ENCODE measurements around the gene C10orf90. TPM values are rescaled to one million over a fixed set of nuclear protein-coding genes. Genes with fewer than 3 reads are reported as not detected.

The C10orf90 gene
- total RNA-seq, 1 experiment from 2014 or later: not detected

DNA sequence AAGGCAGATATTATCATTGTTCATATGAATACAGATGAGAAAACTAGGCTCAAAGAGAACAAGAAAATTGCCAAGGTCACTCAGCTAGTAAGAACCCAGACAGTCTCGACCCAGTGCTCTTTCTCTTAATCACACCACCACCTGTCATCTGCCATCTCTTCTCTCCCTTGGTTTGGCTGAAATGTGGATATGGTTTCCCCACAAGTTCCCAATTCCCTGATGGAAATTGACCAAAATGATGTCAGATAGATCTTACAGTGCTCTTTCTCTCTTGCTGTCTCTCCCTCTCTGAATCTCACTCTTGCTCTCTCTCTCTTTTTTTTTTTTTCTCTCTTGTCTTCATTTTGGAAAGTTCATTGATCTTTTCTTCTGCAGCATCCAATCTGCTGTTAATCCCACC is 9.1 kb downstream of the C10orf90 start:
- H3K4me3 Mint-ChIP-seq: no peak overlapping the region
- H3K4me2 ChIP-seq (ENCODE audit: insufficient read depth, insufficient read length, low read length): no peak overlapping the region
- DNase-seq: no peak
- H3K4ac ChIP-seq (ENCODE audit: low read depth, low read length): no peak overlapping the region
- no peak overlapping the region for H3K56ac ChIP-seq (ENCODE audit: insufficient read length, low read depth, low read length)
- H4K20me1 ChIP-seq (ENCODE audit: control insufficient read depth, insufficient read depth, insufficient read length): no peaks in the 10 kb centered on the region
- H3K23ac ChIP-seq (ENCODE audit: insufficient read length, low read depth, low read length): no peak overlapping the region
- no peaks in the 10 kb centered on the region for H3K79me2 ChIP-seq (ENCODE audit: insufficient read depth, low read length)
- no peaks in the 10 kb centered on the region for H3K4me1 Mint-ChIP-seq
- H2BK15ac ChIP-seq (ENCODE audit: low read depth, low read length): no peak overlapping the region
- no peaks in the 10 kb centered on the region for H3K27me3 ChIP-seq (ENCODE audit: insufficient read depth, low read length)
- no peak overlapping the region for H3K18ac ChIP-seq (ENCODE audit: insufficient read length, low read depth, low read length)
- no peak overlapping the region for H3T11ph ChIP-seq (ENCODE audit: low read length)
- no peaks in the 10 kb centered on the region for H3K9me3 ChIP-seq (ENCODE audit: control insufficient read depth, low read depth, low read length)
- no peaks in the 10 kb centered on the region for H3K9me3 Mint-ChIP-seq
- H3K23me2 ChIP-seq (ENCODE audit: insufficient read length, low read depth, low read length, poor library complexity, severe bottlenecking): no peaks in the 10 kb centered on the region
- no peak overlapping the region for H4K5ac ChIP-seq (ENCODE audit: insufficient read length, low read depth, low read length)
- WGBS (ENCODE audit: extremely low coverage, insufficient read length, low lambda C conversion rate): no CpG with 5 or more reads among the region's 1 CpG
- no peak overlapping the region for H2AK5ac ChIP-seq (ENCODE audit: insufficient read length, low read length)
- H3K27ac Mint-ChIP-seq: no peak overlapping the region
- TF ChIP-seq, protein P1, sequence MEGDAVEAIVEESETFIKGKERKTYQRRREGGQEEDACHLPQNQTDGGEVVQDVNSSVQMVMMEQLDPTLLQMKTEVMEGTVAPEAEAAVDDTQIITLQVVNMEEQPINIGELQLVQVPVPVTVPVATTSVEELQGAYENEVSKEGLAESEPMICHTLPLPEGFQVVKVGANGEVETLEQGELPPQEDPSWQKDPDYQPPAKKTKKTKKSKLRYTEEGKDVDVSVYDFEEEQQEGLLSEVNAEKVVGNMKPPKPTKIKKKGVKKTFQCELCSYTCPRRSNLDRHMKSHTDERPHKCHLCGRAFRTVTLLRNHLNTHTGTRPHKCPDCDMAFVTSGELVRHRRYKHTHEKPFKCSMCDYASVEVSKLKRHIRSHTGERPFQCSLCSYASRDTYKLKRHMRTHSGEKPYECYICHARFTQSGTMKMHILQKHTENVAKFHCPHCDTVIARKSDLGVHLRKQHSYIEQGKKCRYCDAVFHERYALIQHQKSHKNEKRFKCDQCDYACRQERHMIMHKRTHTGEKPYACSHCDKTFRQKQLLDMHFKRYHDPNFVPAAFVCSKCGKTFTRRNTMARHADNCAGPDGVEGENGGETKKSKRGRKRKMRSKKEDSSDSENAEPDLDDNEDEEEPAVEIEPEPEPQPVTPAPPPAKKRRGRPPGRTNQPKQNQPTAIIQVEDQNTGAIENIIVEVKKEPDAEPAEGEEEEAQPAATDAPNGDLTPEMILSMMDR (conservative IDR thresholded peaks at IDR 0.05): no peak
- H2BK5ac ChIP-seq (ENCODE audit: insufficient read length, low read length): no peak overlapping the region
- peaks cover 4% of the 10 kb centered on the region for H3K27me3 Mint-ChIP-seq (ENCODE audit: low read depth)
- H3K9ac ChIP-seq (ENCODE audit: extremely low read depth, insufficient read length, low read length): no peak overlapping the region
- no peak overlapping the region for H2BK20ac ChIP-seq (ENCODE audit: low read depth, low read length, poor library complexity, severe bottlenecking)
- no peak overlapping the region for H4K8ac ChIP-seq (replicated peaks; ENCODE audit: insufficient read length, low read depth, low read length)
- no peaks in the 10 kb centered on the region for H3K4me1 ChIP-seq (ENCODE audit: insufficient read depth, low read length)
- no peak overlapping the region for H3K27ac ChIP-seq (ENCODE audit: insufficient read length, low read depth, low read length)
- H2BK120ac ChIP-seq (ENCODE audit: low read depth, low read length, poor library complexity, severe bottlenecking): no peak overlapping the region
- H3K79me1 ChIP-seq (ENCODE audit: insufficient read depth, low read depth, low read length, poor library complexity, severe bottlenecking): no peaks in the 10 kb centered on the region
- H2BK12ac ChIP-seq (ENCODE audit: insufficient read length, low read depth, low read length): no peak overlapping the region
- no peak overlapping the region for H4K91ac ChIP-seq (ENCODE audit: insufficient read length, low read depth, low read length)
- H2AFZ ChIP-seq (ENCODE audit: low read length): no peak overlapping the region
- H3K36me3 Mint-ChIP-seq (ENCODE audit: insufficient read depth in 1 of 3, low read depth in 3 of 3): no peaks in the 10 kb centered on the region; a peak in 1 of 7 replicates
- no peak overlapping the region for H3K14ac ChIP-seq (ENCODE audit: insufficient read depth, low read length)

All from H9 (cell line).